SW480 (cell line): Measurements from ENCODE around the gene IL10RB.

ENCODE experiments used
- DNase-seq: peaks from one replicate; pipeline ENCODE4 v3.0.0-alpha.2; 2016; ENCODE audit warnings: low spot score

The IL10RB gene

GRCh38 chr21:33267250-33267649, 1.1 kb downstream of the IL10RB start:
- DNase-seq = no peak

GRCh38 chr21:33268393-33268736, 2.2 kb downstream of the IL10RB start:
- no peak for DNase-seq

- DNase-seq = peak; percentile 93
Measured at GRCh38 chr21:33268737-33269441, 2.7 kb downstream of the IL10RB start.

- no peak for DNase-seq
Measured at GRCh38 chr21:33270986-33271385, 4.8 kb downstream of the IL10RB start.

GRCh38 chr21:33273044-33273443, 6.9 kb downstream of the IL10RB start:
- no peak for DNase-seq

GRCh38 chr21:33278721-33279120, 12.6 kb downstream of the IL10RB start:
- DNase-seq = no peak

- DNase-seq = no peak
Measured at GRCh38 chr21:33279330-33279820, 13.2 kb downstream of the IL10RB start.

- no peak for DNase-seq
Measured at GRCh38 chr21:33281096-33281652, 15.0 kb downstream of the IL10RB start.

- DNase-seq = no peak
Measured at GRCh38 chr21:33283203-33283602, 17.0 kb downstream of the IL10RB start.

- DNase-seq = no peak
Measured at GRCh38 chr21:33286076-33286475, 19.9 kb downstream of the IL10RB start.

- DNase-seq = peak; percentile 72
Measured at GRCh38 chr21:33286600-33287456, 20.7 kb downstream of the IL10RB start.

- DNase-seq = no peak
Measured at GRCh38 chr21:33289199-33289819, 23.1 kb downstream of the IL10RB start.

- DNase-seq = no peak
Measured at GRCh38 chr21:33290441-33290840, 24.3 kb downstream of the IL10RB start.

- DNase-seq = no peak
Measured at GRCh38 chr21:33291686-33292085, 25.5 kb downstream of the IL10RB start.

- no peak for DNase-seq
Measured at GRCh38 chr21:33292724-33293123, 26.6 kb downstream of the IL10RB start.

- no peak for DNase-seq
Measured at GRCh38 chr21:33293136-33293535, 27.0 kb downstream of the IL10RB start.

- DNase-seq = no peak
Measured at GRCh38 chr21:33293811-33294216, 27.6 kb downstream of the IL10RB start.

- no peak for DNase-seq
Measured at GRCh38 chr21:33296156-33296555, 30.0 kb downstream of the IL10RB start.

- DNase-seq = no peak
Measured at GRCh38 chr21:33299181-33299752, 33.1 kb downstream of the IL10RB start.

- DNase-seq = no peak
Measured at GRCh38 chr21:33300701-33301631, 34.8 kb downstream of the IL10RB start.

- DNase-seq = no peak
Measured at GRCh38 chr21:33301632-33302002, 35.5 kb downstream of the IL10RB start.
